Thymus (tissue), 11 donors: ENCODE measurements around the gene ARHGAP28. TPM values are rescaled to one million over a fixed set of nuclear protein-coding genes. Genes with fewer than 3 reads are reported as not detected.

ENCODE experiments used
- DNase-seq, 9 donors: peaks; one replicate each; pipeline ENCODE4 v3.0.0-alpha.2; 2013; ENCODE audit warnings: low spot score in 9 of 9, low read depth in 6 of 9, missing footprints in 1 of 9
- H3K27ac ChIP-seq, 2 donors: one replicate each; pipeline ENCODE4 v1.5.1; 2013; ENCODE audit warnings: control low read depth in 1 of 2, low read depth in 1 of 2, low read length in 1 of 2, mild to moderate bottlenecking in 1 of 2, moderate library complexity in 1 of 2
- H3K27me3 ChIP-seq, 2 donors: one replicate each; pipeline ENCODE4 v1.5.1; 2013; ENCODE audit warnings: low read length in 1 of 2; ENCODE audit not compliant: control insufficient read depth in 2 of 2, insufficient read depth in 1 of 2
- H3K36me3 ChIP-seq, 2 donors: one replicate each; pipeline ENCODE4 v1.5.1; 2013; ENCODE audit warnings: low read length in 1 of 2, mild to moderate bottlenecking in 1 of 2, moderate library complexity in 1 of 2; ENCODE audit not compliant: control insufficient read depth in 2 of 2, insufficient read depth in 2 of 2
- H3K4me1 ChIP-seq, 2 donors: one replicate each; pipeline ENCODE4 v1.5.1; 2013; ENCODE audit warnings: low read length in 2 of 2; ENCODE audit not compliant: control insufficient read depth in 2 of 2, insufficient read depth in 2 of 2
- H3K4me3 ChIP-seq, 2 donors: one replicate each; pipeline ENCODE4 v1.5.1; 2013; ENCODE audit warnings: low read length in 2 of 2, control low read depth in 1 of 2, mild to moderate bottlenecking in 1 of 2
- H3K9me3 ChIP-seq, 2 donors: one replicate each; pipeline ENCODE4 v1.5.1; 2013; ENCODE audit warnings: low read length in 1 of 2, mild to moderate bottlenecking in 1 of 2; ENCODE audit not compliant: control insufficient read depth in 2 of 2, insufficient read depth in 1 of 2
- WGBS: extraction: QIAGEN DNeasy Blood & Tissue Kit; methylation state at CpG from one replicate; pipeline ENCODE4 v1.1.7; 2013; 5-methylcytosine and 5-hydroxymethylcytosine counted together
- polyA plus RNA-seq: library from polyadenylated mRNA; stranded (reverse); fragments of 200-250 nt; gene quantifications from one replicate; pipeline ENCODE4 v1.2.3, GENCODE V29; 2013
- total RNA-seq: library from RNA; stranded (reverse); fragments of 120-200 nt; gene quantifications from one replicate; pipeline ENCODE4 v1.2.4, GENCODE V29; 2013
- donor health status: healthy.

ARHGAP28 gene
- total and polyA plus RNA-seq, 2 donors, result 2.6 to 4.7 TPM

DNA sequence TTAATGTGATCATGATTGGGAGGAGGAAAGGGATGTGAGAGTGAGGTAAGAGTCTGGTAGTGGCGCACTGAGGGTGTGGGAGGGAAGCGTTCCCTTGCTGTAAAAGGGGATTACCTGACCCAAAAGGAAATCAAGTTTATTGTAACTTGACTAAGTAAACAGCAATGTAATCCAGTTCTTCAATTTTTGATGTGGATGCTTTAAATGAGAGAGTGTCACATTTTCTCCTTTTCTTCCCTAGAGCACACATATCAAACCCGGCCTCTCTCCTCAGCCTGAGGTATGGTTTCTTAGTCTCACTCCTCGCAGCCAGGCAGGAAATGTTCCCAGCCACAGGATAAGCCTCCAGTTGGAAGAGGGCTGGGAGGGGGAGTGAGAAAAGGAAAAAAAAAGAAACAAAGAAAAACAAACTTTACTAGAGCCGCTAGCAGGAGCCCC is 688 bp upstream of the ARHGAP28 start:
- H3K4me1 ChIP-seq, result no peaks in the 10 kb centered on the region
- H3K27ac ChIP-seq, result peak overlapping the region; percentile 72 to 76
- H3K4me3 ChIP-seq, result peak overlapping the region in 1 of 2 donors; percentile 26
- WGBS, result 34% methylated on average over 5 of the region's 5 CpGs
- no peaks in the 10 kb centered on the region for H3K36me3 ChIP-seq
- DNase-seq, result no peak
- no peaks in the 10 kb centered on the region for H3K9me3 ChIP-seq
- H3K27me3 ChIP-seq, result peaks cover 10 to 13% of the 10 kb centered on the region in 2 donors

- H3K4me1 ChIP-seq, result no peaks in the 10 kb centered on the region
- WGBS, result 64% methylated on average over 4 of the region's 4 CpGs
- no peak overlapping the region for H3K27ac ChIP-seq
- H3K36me3 ChIP-seq, result no peaks in the 10 kb centered on the region
- H3K4me3 ChIP-seq, result peak overlapping the region in 1 of 2 donors; percentile 35
- peaks cover 10 to 13% of the 10 kb centered on the region in 2 donors for H3K27me3 ChIP-seq
- no peaks in the 10 kb centered on the region for H3K9me3 ChIP-seq
- DNase-seq, result no peak
These were observed 1.1 kb downstream of the ARHGAP28 start for GRCh38 chr18:6730416-6731221.

- H3K4me3 ChIP-seq, result no peak overlapping the region
- no peak for DNase-seq
- H3K27ac ChIP-seq, result no peak overlapping the region
- no peaks in the 10 kb centered on the region for H3K4me1 ChIP-seq
- no peaks in the 10 kb centered on the region for H3K9me3 ChIP-seq
- H3K27me3 ChIP-seq, result peaks cover 10 to 13% of the 10 kb centered on the region in 2 donors
- H3K36me3 ChIP-seq, result no peaks in the 10 kb centered on the region
- 73% methylated on average over 6 of the region's 6 CpGs for WGBS
These were observed 1.7 kb downstream of the ARHGAP28 start for GRCh38 chr18:6731222-6731596.

DNA sequence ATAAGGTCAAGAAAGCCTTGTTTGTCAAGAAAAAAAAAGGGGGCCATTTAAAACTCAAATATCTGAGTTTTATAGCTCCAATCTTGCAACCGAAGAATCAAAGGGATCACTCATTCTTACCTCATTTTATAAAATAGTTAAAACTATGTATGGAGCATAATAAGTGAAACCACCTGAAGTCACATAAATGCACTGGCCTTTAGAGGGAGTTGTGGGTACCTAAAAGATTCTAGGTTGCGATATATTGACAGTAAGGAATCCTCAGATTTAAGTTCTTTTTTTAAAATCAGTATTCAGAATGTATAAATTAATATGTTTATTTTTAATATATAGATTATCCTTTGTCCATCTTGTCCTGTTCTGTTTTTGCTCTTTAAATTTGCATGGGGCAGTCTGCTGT is 3.4 kb downstream of the ARHGAP28 start:
- 95% methylated on average over 2 of the region's 2 CpGs for WGBS
- H3K4me3 ChIP-seq, result no peak overlapping the region
- no peak for DNase-seq
- H3K27me3 ChIP-seq, result peaks cover 10 to 13% of the 10 kb centered on the region in 2 donors
- H3K9me3 ChIP-seq, result no peaks in the 10 kb centered on the region
- H3K36me3 ChIP-seq, result no peaks in the 10 kb centered on the region
- H3K4me1 ChIP-seq, result no peaks in the 10 kb centered on the region
- no peak overlapping the region for H3K27ac ChIP-seq

DNA sequence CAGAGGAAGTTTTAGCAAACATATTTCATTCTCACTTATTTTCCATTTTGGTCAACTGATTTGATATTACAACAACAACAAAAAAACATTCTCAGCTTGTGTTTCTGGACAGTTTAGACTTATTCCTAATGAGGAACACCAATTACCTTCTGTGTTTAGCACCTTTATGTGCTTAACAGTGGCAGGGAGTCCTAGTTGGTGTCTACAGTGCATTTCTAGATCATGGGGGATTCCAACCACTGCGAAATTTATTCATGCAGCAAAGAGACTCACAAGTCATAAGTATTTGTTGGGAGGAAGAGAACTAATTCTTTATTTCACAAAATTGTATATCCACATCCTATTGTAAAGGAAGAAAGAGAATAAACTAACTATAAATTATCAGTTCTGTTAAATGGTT is 4.2 kb downstream of the ARHGAP28 start:
- no peak overlapping the region for H3K27ac ChIP-seq
- no peaks in the 10 kb centered on the region for H3K36me3 ChIP-seq
- H3K4me3 ChIP-seq, result no peak overlapping the region
- WGBS, result 91% methylated on average over 1 of the region's 1 CpG
- DNase-seq, result no peak
- H3K9me3 ChIP-seq, result no peaks in the 10 kb centered on the region
- H3K4me1 ChIP-seq, result no peaks in the 10 kb centered on the region
- peaks cover 10 to 13% of the 10 kb centered on the region in 2 donors for H3K27me3 ChIP-seq

- no peaks in the 10 kb centered on the region for H3K9me3 ChIP-seq
- peaks cover under 1 to 3% of the 10 kb centered on the region in 2 donors for H3K27me3 ChIP-seq
- H3K4me1 ChIP-seq, result no peaks in the 10 kb centered on the region
- no peak overlapping the region for H3K4me3 ChIP-seq
- DNase-seq, result no peak
- no peaks in the 10 kb centered on the region for H3K36me3 ChIP-seq
- WGBS, result 95% methylated on average over 7 of the region's 7 CpGs
- no peak overlapping the region for H3K27ac ChIP-seq
These were observed 5.4 kb downstream of the ARHGAP28 start for GRCh38 chr18:6734726-6735430.

DNA sequence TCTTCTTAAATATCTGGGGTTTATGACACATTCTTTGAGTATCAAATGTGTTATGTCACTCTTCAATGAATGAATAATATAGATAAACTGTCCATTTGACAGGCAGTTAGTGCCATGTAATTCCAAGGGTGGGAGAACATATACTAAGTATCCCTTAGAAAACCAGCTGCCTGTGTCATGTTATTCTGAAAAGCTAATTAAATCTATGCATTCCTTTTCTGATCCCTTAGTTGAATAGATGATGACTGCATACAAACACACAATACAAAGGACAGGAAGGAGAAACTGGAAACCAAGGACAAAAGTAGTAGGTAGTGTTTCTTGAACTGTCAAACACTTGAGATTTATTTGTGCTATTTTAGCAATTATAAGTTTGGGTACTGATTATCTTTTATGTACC is 8.3 kb downstream of the ARHGAP28 start:
- H3K4me3 ChIP-seq, result no peak overlapping the region
- no peak overlapping the region for H3K27ac ChIP-seq
- no peaks in the 10 kb centered on the region for H3K36me3 ChIP-seq
- no peaks in the 10 kb centered on the region for H3K9me3 ChIP-seq
- no peak for DNase-seq
- no peaks in the 10 kb centered on the region for H3K4me1 ChIP-seq
- H3K27me3 ChIP-seq, result no peaks in the 10 kb centered on the region

DNA sequence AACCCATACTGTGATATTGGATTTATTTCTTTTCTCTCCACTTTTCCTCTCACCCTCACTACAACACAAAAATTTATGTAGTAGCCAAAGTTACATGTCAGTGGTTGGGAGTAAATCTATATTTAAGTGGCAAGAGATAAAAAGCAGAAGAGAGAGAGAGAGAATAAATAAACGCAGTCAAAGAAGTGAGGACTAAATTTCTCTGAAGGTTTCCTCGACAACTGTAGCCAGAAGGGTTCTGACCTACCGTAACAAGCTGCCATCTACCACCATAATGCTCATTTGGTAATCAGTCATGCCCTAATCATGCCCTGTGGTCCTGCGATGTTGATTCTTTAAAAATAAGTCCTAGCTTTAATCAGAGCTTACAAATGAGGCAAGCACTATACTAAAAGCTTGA is 9.1 kb downstream of the ARHGAP28 start:
- no peak for DNase-seq
- H3K36me3 ChIP-seq, result no peaks in the 10 kb centered on the region
- no peaks in the 10 kb centered on the region for H3K4me1 ChIP-seq
- H3K4me3 ChIP-seq, result no peak overlapping the region
- WGBS, result 94% methylated on average over 4 of the region's 4 CpGs
- H3K9me3 ChIP-seq, result no peaks in the 10 kb centered on the region
- no peak overlapping the region for H3K27ac ChIP-seq
- H3K27me3 ChIP-seq, result no peaks in the 10 kb centered on the region

DNA sequence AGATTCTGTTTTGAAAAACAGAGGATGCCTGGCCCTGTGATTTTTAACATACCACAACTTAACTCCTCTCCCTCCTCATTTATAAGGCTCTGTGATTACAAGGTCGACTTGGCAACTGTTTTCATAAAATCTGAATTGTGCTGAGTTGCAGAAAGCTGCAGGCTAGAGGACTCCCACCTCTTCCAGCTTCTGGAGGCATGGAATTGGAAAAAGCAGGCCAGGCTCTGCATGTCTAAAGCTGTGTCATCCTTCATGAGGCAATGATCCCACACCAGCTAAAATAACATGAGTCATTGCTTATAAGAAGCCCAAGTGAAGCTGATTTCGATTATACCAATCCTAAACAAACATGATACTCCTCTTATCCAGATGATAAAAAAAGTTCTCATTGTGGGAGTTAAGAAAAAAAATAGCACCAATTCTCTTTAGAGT is 11.7 kb downstream of the ARHGAP28 start:
- no peak overlapping the region for H3K27ac ChIP-seq
- no peak overlapping the region for H3K4me3 ChIP-seq
- WGBS, result 48% methylated on average over 2 of the region's 2 CpGs
- no peaks in the 10 kb centered on the region for H3K9me3 ChIP-seq
- H3K27me3 ChIP-seq, result no peaks in the 10 kb centered on the region
- no peaks in the 10 kb centered on the region for H3K36me3 ChIP-seq
- no peaks in the 10 kb centered on the region for H3K4me1 ChIP-seq
- peak in 1 of 9 donors; percentile 6 for DNase-seq
